ENCODE results near the gene PIK3R1.

PIK3R1 gene

DNA sequence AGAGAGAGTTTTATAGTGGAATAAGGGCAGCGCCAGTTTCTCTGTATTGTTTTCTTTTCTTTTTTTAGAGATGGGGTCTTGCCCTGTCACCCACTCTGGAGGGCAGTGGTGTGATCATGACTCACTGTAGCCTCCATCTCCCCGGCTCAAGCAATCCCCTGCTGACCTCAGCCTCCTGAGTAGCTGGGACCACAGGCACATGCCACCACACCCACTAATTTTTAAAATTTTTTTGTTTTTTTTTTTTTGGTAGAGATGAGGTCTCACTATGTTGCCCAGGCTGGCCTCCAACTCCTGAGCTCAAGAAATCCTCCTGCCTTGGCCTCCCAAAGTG lies 119.0 kb downstream of the PIK3R1 start:
- DNase-seq: no peak

GRCh38 chr5:68335075-68335474 lies 119.5 kb downstream of the PIK3R1 start:
- no peak for DNase-seq

GRCh38 chr5:68336200-68336599 lies 120.6 kb downstream of the PIK3R1 start:
- no peak for DNase-seq

GRCh38 chr5:68337235-68337634 lies 121.7 kb downstream of the PIK3R1 start:
- DNase-seq: no peak

DNA sequence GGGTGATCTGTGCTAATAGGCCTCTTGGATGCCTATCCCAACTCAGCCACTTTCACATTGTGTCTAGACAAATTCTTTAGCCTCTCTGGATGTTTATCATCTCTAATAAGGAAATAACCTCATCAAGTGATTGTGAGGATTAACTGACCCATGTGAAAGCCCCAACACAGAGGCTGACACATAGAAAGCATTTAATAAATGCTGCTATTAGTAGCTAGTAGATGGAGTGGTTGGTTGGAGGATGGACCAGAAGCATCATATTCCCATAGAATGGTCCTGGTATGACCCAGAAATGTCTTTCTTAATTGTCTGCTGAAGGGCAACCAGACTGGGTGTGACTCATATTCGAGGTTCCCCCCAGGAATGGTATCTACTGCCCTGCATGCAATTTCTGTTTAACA lies 124.4 kb downstream of the PIK3R1 start:
- DNase-seq: no peak

DNA sequence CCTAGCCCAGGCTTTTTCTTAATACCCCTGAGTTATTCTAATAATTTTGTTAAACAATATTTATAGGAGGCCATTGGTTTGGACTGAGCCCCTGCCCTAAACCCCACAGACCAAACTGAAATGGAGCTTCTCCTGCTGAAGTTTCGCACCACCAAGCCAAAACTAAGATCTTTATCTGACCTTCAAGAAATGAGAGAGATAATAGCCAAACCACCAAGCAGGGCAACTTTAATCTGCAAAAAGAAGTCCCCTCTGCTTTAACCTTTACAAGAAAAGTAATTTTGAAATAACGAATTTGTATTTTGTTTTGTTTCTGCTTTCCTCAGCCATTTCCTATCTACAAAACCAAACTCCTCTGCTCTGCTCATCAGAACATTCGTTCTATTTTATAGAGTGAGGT lies 125.5 kb downstream of the PIK3R1 start:
- DNase-seq: no peak

DNA sequence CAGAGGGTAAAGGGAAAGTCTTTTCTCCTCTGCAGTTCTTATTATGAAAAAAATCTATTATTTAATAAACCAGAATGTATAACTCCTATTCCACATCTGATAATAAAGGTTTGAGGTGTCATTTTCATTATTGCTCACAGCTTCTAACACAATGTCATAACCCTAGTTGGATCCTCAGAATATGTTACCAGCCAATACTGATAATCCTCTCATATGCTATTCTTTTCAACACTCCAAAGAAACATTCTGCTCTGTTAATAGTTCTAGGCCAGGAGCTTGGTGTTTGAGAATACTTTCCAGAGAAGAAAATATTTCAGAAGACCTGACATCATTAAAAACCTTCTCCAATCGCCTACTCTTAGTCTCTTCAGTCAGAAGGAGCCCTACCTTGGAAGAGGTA lies 127.1 kb downstream of the PIK3R1 start:
- DNase-seq: no peak

GRCh38 chr5:68343421-68343826 lies 127.9 kb downstream of the PIK3R1 start:
- DNase-seq: no peak

DNA sequence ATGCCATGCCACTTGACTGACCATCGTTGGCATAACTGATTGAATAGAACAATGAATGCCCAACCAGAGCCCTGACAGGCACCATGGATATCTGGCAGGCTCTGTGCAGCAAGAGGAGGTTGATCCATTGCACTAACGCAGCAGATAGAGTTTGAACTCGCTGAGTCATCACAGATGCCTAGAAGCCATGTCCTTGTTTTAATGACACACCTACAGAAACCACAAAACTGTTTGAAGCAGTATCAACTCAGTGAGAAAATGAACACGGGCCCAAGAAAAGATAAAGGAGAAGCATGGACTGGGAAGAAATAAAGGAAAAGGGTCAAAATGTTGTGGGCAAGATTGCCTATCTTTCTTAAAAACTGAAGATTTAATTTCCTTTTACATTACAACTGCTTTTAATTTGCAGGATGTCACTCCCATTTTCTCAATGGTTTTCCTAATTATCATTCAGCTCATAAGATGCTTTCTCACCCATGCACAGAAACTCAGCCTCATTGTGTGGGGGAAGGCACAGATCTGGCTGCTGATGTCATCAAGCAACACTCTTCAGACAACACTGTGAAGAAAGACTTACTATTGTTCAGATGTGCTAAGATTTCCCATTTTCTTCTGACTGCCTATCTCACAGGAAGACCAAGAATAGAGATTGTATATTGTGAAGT lies 129.0 kb downstream of the PIK3R1 start:
- DNase-seq: no peak

GRCh38 chr5:68345171-68345570 lies 129.6 kb downstream of the PIK3R1 start:
- DNase-seq: no peak

- DNase-seq: no peak
Measured at GRCh38 chr5:68345582-68345981, 130.0 kb downstream of the PIK3R1 start.

GRCh38 chr5:68347536-68347935 lies 132.0 kb downstream of the PIK3R1 start:
- no peak for DNase-seq

- DNase-seq: no peak
Measured at GRCh38 chr5:68348447-68349222, 133.1 kb downstream of the PIK3R1 start.

GRCh38 chr5:68350176-68350575 lies 134.6 kb downstream of the PIK3R1 start:
- no peak for DNase-seq

Data from NCI-H1436 (cell line).